Cardiac muscle cell (in vitro differentiated cells and primary cell): ENCODE results near the gene CD248. TPM values are rescaled to one million over a fixed set of nuclear protein-coding genes. Genes with fewer than 3 reads are reported as not detected.
A peak's percentile ranks its signal among the peaks of the same experiment; 100 is the strongest.
"Not testable (repeated sequence)": the region's sequence is repeated elsewhere in the genome, so short reads cannot be mapped to it uniquely, and the experiment has no call there.

ENCODE experiments used
- DNase-seq, 2 donors: peaks; one replicate each; pipeline versions ENCODE4 v3.0.0 to v3.0.0-alpha.2; 2010 to 2017; ENCODE audit warnings: low read depth in 1 of 2, low spot score in 1 of 2
- H3K27ac ChIP-seq: fragments of 200-600 bp; sonication (generic); 2 replicates; pipeline ENCODE4 v1.5.1; 2016
- H3K27me3 ChIP-seq: fragments of 200-600 bp; sonication (generic); 2 replicates; pipeline ENCODE4 v1.6.0; 2016; ENCODE audit warnings: control low read depth
- H3K36me3 ChIP-seq: fragments of 200-600 bp; sonication (generic); 2 replicates; pipeline ENCODE4 v1.5.1; 2016; ENCODE audit warnings: control low read depth
- H3K4me1 ChIP-seq: fragments of 200-600 bp; sonication (generic); 2 replicates; pipeline ENCODE4 v1.8.1; 2017; ENCODE audit warnings: low read depth, mild to moderate bottlenecking, mixed run types
- H3K4me3 ChIP-seq: fragments of 200-600 bp; sonication (generic); 2 replicates; pipeline ENCODE4 v1.5.1; 2016; ENCODE audit warnings: mild to moderate bottlenecking
- H3K9me3 ChIP-seq: fragments of 200-600 bp; sonication (generic); 2 replicates; pipeline ENCODE4 v1.5.1; 2017; ENCODE audit warnings: low read depth, mild to moderate bottlenecking, control low read depth
- polyA plus RNA-seq: library from polyadenylated mRNA; unstranded; fragments of >200 nt; fragmentation: Nextera tagmentation; extraction: Ambion mirVana; gene quantifications from 2 replicates; pipeline ENCODE4 v1.2.1, GENCODE V29; 2016
- total RNA-seq: library from RNA; depleted of rRNA; stranded (reverse); fragments of >200 nt; gene quantifications from 2 replicates; pipeline ENCODE4 v1.2.3, GENCODE V29; 2016
- TF ChIP-seq, protein P1 (sequence below): IDR thresholded peaks from 2 replicates; pipeline ENCODE4 v1.5.1; 2012; ENCODE audit warnings: low read depth, mild to moderate bottlenecking, low read length

Gene CD248
- total and polyA plus RNA-seq, 2 experiments from 2014 or later = 11.4 to 20.2 TPM

DNA sequence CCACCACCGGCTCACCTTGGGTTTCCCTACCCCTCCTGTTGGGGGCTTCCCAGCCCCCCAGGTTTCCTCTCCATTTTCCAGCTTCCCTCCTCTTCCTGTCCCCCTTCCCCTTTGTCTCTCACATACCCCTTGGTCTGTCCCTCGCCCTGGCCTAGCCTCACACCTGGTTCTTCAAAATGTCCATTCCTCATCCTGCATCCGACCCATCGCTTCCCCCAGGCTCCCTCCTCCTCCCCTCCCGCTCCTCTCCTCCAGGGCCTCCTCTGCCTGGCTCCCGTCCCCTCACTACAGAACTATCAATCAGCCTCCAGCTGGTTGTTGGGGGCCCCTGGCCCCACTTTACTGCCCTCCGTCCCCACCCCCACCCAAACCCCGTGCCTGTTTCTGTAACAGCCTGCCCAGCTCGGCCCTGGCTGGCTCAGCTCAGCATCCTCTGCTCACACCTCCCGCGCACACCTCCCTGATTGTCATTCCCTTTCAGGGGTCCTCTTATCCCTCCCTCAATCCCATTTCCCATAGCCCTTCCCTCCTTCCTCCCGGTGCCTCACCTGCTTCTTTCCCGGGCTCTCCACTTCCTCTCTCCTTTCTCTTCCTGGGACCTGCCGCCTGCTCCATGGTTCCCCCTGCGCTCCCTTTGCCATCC, 37.6 kb downstream of the CD248 start:
- DNase-seq = no peak
- Histone ChIP-seq H3K9me3 (no peaks in the 10 kb centered on the region), H3K4me1 (no peaks in the 10 kb centered on the region), H3K27ac (no peak overlapping the region), H3K36me3 (peaks cover 10% of the 10 kb centered on the region), H3K4me3 (no peak overlapping the region), H3K27me3 (peaks cover 13% of the 10 kb centered on the region)
- TF ChIP-seq, protein P1, sequence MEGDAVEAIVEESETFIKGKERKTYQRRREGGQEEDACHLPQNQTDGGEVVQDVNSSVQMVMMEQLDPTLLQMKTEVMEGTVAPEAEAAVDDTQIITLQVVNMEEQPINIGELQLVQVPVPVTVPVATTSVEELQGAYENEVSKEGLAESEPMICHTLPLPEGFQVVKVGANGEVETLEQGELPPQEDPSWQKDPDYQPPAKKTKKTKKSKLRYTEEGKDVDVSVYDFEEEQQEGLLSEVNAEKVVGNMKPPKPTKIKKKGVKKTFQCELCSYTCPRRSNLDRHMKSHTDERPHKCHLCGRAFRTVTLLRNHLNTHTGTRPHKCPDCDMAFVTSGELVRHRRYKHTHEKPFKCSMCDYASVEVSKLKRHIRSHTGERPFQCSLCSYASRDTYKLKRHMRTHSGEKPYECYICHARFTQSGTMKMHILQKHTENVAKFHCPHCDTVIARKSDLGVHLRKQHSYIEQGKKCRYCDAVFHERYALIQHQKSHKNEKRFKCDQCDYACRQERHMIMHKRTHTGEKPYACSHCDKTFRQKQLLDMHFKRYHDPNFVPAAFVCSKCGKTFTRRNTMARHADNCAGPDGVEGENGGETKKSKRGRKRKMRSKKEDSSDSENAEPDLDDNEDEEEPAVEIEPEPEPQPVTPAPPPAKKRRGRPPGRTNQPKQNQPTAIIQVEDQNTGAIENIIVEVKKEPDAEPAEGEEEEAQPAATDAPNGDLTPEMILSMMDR = no peak

DNA sequence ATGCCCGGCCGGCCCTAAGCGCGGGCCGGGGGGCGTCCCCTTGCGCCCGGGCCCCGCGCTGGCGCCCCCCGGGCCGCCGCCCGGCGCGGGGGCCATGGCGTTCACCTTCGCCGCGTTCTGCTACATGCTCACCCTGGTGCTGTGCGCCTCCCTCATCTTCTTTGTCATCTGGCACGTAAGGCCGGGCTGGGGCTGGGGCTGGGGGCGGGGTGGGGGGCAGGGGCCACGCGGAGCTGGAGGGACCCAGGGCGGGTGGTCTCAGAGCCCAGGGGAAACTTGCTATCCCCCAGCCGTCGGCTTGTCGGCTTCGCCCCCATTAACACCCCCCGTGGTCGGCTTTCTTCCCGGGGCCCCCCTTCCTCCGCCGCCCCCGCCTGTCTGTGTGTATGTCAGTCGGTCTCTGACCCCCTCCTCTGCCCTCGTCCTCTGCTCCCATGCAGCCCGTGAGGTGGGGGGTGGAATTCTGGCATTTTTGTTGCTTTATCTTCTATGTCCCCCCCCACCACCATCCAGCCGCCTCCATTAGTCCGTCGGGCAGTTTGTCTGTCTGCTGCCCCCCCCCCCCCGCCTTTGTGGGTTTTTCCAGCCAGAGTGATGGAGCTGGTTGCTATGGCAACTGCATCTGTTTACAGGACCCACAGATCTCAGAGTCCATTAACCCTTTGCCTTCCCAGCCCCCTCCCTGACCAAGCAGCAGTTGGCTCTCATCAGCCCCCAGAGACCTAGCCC, 38.3 kb downstream of the CD248 start:
- no peaks in the 10 kb centered on the region for H3K9me3 ChIP-seq
- H3K27me3 ChIP-seq = peaks cover 13% of the 10 kb centered on the region
- peaks cover 16% of the 10 kb centered on the region for H3K36me3 ChIP-seq
- TF ChIP-seq, protein P1 = no peak
- H3K4me3 ChIP-seq = peak overlapping the region; percentile 27
- DNase-seq = peak in 1 of 2 donors; percentile 30
- no peaks in the 10 kb centered on the region for H3K4me1 ChIP-seq
- no peak overlapping the region for H3K27ac ChIP-seq

DNA sequence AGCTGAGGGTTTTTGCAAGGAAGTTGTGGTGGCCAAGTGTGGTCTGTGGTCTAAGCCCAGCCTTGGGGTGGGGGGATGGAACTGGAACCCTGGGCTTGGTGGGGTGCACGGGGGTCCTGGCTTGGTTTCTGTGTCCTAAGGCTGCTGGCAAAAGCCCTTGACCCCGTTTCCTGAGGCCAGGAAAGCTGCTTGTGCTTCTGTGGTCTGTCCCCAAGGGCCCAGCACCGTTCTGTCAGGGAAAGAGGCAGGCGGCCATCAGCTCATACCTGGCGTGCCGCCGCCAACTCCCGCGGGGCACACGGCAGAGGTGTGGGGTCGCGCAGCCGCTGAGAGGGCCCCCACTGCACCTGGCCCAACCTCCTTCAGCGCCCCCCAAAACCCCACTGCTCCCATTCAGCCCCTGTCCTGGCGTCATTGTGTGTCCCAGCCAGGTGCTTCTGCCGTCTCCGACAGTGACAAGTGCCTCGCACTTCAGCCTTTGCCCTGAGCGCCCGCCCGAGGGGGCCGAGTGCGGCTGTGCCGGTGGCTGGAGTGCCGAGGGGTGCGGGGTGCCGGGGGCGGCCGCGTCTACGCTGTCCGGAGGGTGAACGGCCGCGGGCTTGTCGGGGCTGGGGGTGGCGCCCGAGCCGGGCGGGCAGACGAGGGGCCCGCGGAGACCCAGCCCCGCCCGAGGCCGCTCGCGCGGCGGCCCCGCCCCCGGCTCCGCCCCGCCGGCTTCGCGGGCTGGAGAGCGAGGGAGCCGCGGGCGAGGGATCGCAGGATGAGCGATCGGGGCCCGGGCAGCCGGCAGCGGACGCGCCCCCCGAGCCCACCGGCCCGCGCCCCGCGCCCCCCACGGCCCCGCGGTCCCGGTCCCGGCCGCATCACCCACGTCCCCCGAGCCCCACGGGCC, 39.1 kb downstream of the CD248 start, which contains the start of gene CNIH2:
TSS of gene CNIH2 (plus strand) at position 705 of the 892 bp plus-strand sequence. CDS start 282 bp downstream, outside the sequence.
- peaks cover 24% of the 10 kb centered on the region for H3K36me3 ChIP-seq
- H3K4me3 ChIP-seq = peak within 1 kb of the TSS; percentile 41
- TF ChIP-seq, protein P1 = no peak
- no peaks in the 10 kb centered on the region for H3K4me1 ChIP-seq
- H3K27ac ChIP-seq = no peak within 1 kb of the TSS
- H3K9me3 ChIP-seq = no peaks in the 10 kb centered on the region
- H3K27me3 ChIP-seq = peaks cover 13% of the 10 kb centered on the region
- DNase-seq = peak; percentile 16 to 67

DNA sequence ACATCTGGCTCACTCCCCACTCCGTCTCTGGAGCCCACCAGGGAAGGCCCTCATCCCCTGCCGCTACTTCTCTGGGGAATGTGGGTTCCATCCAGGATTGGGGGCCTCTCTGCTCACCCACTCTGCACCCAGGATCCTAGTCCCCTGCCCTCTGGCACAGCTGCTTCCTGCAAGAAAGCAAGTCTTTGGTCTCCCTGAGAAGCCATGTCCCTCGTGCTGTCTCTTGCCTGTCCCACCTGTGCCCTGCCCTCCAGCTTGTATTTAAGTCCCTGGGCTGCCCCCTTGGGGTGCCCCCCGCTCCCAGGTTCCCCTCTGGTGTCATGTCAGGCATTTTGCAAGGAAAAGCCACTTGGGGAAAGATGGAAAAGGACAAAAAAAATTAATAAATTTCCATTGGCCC, 39.8 kb downstream of the CD248 start:
- H3K27me3 ChIP-seq = peaks cover 13% of the 10 kb centered on the region
- H3K36me3 ChIP-seq = peaks cover 30% of the 10 kb centered on the region
- not testable (repeated sequence) for H3K4me1 ChIP-seq, H3K27ac ChIP-seq, H3K9me3 ChIP-seq, H3K4me3 ChIP-seq, DNase-seq

DNA sequence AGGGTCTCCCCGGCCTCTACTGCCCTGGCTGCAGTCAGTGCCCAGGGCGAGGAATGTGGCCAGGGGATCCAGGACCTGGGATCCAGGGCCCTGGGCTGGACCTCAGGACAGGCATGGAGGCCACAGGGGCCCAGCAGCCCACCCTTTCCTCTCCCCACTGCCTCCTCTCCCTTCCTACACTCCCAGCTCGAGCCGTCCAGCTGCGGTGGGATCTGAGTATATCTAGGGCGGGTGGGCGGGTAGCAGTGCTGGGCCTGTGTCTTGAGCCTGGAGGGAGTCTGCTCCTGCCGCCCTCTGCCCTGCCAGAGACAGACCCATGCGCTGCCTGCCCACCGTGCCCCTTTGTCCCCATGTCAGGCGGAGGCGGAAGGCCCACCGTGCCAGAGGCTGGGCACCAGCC, 40.2 kb downstream of the CD248 start:
- H3K4me1 ChIP-seq = not testable (repeated sequence)

DNA sequence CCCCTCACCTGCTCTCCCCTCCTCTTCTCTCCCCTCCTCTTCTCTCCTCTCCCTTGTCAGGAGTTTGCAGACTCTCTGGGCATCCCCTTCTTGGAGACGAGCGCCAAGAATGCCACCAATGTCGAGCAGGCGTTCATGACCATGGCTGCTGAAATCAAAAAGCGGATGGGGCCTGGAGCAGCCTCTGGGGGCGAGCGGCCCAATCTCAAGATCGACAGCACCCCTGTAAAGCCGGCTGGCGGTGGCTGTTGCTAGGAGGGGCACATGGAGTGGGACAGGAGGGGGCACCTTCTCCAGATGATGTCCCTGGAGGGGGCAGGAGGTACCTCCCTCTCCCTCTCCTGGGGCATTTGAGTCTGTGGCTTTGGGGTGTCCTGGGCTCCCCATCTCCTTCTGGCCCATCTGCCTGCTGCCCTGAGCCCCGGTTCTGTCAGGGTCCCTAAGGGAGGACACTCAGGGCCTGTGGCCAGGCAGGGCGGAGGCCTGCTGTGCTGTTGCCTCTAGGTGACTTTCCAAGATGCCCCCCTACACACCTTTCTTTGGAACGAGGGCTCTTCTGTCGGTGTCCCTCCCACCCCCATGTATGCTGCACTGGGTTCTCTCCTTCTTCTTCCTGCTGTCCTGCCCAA, 40.7 kb downstream of the CD248 start:
- Histone ChIP-seq H3K36me3 (peaks cover 33% of the 10 kb centered on the region), H3K9me3 (no peaks in the 10 kb centered on the region), H3K27me3 (peaks cover 13% of the 10 kb centered on the region), H3K27ac (no peak overlapping the region), H3K4me3 (no peak overlapping the region), H3K4me1 (no peaks in the 10 kb centered on the region)
- no peak for DNase-seq
- TF ChIP-seq, protein P1 = no peak

More for the DNA sequence above, 40.2 kb downstream of the CD248 start:
- not testable (repeated sequence) for H3K27ac ChIP-seq, H3K4me3 ChIP-seq, DNase-seq, H3K9me3 ChIP-seq
- peaks cover 33% of the 10 kb centered on the region for H3K36me3 ChIP-seq
- H3K27me3 ChIP-seq = peaks cover 13% of the 10 kb centered on the region
